ENCODE results near the gene RAB3GAP2. TPM values are rescaled to one million over a fixed set of nuclear protein-coding genes. Genes with fewer than 3 reads are reported as not detected.

RAB3GAP2 gene
- total RNA-seq, 2 experiments from 2014 or later = 34.7 to 39.4 TPM

GRCh38 chr1:220307607-220308006, 35.4 kb upstream of the RAB3GAP2 start:
- ChIA-PET POLR2A (no interaction called here), CTCF (interaction anchor here (0.6 to 1.2 kb wide), 2 partner anchors 8 to 12 kb away, joined by 3 read pairs; no protein-coding TSS in a partner anchor)
- no peak for ATAC-seq (ENCODE audit: poor library complexity)
- Mint-ChIP-seq H3K9me3 (peaks cover 7% of the 10 kb centered on the region), H3K4me1 (ENCODE audit: low read depth) (no peaks in the 10 kb centered on the region), H3K27me3 (peaks cover 31% of the 10 kb centered on the region), H3K27ac (no peak overlapping the region), H3K36me3 (ENCODE audit: low read depth) (no peaks in the 10 kb centered on the region), H3K4me3 (no peak overlapping the region)
- Histone ChIP-seq H3K4me1 (ENCODE audit: insufficient read depth, low read length) (no peaks in the 10 kb centered on the region), H3K36me3 (ENCODE audit: insufficient read depth, low read length) (no peaks in the 10 kb centered on the region), H3K9me3 (ENCODE audit: control insufficient read depth in 1 of 2, insufficient read depth in 1 of 2, low read length in 2 of 2) (peaks cover 0 to 3% of the 10 kb centered on the region in 2 experiments), H3K27ac (ENCODE audit: low read depth in 1 of 2, low read length in 2 of 2) (no peak overlapping the region), H3K27me3 (ENCODE audit: control insufficient read depth in 1 of 2, insufficient read depth in 2 of 2, low read length in 2 of 2) (no peaks in the 10 kb centered on the region), H3K4me3 (ENCODE audit: low read length) (no peak overlapping the region)
- DNase-seq = no peak
- intact Hi-C loops (cut with DNase I, micrococcal nuclease) = no loop called here
- TF ChIP-seq CTCF (IDR thresholded peaks at IDR 0.05) = no peak

GRCh38 chr1:220306339-220306738, 34.1 kb upstream of the RAB3GAP2 start:
- Histone ChIP-seq H3K4me3 (ENCODE audit: low read length) (no peak overlapping the region), H3K9me3 (ENCODE audit: control insufficient read depth in 1 of 2, insufficient read depth in 1 of 2, low read length in 2 of 2) (peaks cover 0 to 3% of the 10 kb centered on the region in 2 experiments), H3K27ac (ENCODE audit: low read depth in 1 of 2, low read length in 2 of 2) (no peak overlapping the region), H3K27me3 (ENCODE audit: control insufficient read depth in 1 of 2, insufficient read depth in 2 of 2, low read length in 2 of 2) (no peaks in the 10 kb centered on the region), H3K36me3 (ENCODE audit: insufficient read depth, low read length) (no peaks in the 10 kb centered on the region), H3K4me1 (ENCODE audit: insufficient read depth, low read length) (no peaks in the 10 kb centered on the region)
- POLR2A ChIA-PET = no interaction called here
- ATAC-seq (ENCODE audit: poor library complexity) = no peak
- Mint-ChIP-seq H3K4me1 (ENCODE audit: low read depth) (no peaks in the 10 kb centered on the region), H3K36me3 (ENCODE audit: low read depth) (no peaks in the 10 kb centered on the region), H3K27ac (no peak overlapping the region), H3K9me3 (peaks cover 7% of the 10 kb centered on the region), H3K4me3 (no peak overlapping the region), H3K27me3 (peaks cover 37% of the 10 kb centered on the region)
- CTCF ChIA-PET = no interaction called here
- DNase-seq = no peak
- no peak for TF ChIP-seq CTCF (IDR thresholded peaks at IDR 0.05)
- intact Hi-C loops (cut with DNase I, micrococcal nuclease) = no loop called here

- Histone ChIP-seq H3K27ac (ENCODE audit: low read depth in 1 of 2, low read length in 2 of 2) (no peak overlapping the region), H3K9me3 (ENCODE audit: control insufficient read depth in 1 of 2, insufficient read depth in 1 of 2, low read length in 2 of 2) (peaks cover 0 to 3% of the 10 kb centered on the region in 2 experiments), H3K4me1 (ENCODE audit: insufficient read depth, low read length) (no peaks in the 10 kb centered on the region), H3K4me3 (ENCODE audit: low read length) (no peak overlapping the region), H3K27me3 (ENCODE audit: control insufficient read depth in 1 of 2, insufficient read depth in 2 of 2, low read length in 2 of 2) (no peaks in the 10 kb centered on the region), H3K36me3 (ENCODE audit: insufficient read depth, low read length) (no peaks in the 10 kb centered on the region)
- H3K27me3 Mint-ChIP-seq = peaks cover 31% of the 10 kb centered on the region
- ATAC-seq (ENCODE audit: poor library complexity) = no peak
- TF ChIP-seq CTCF (IDR thresholded peaks at IDR 0.05) = no peak
- peaks cover 7% of the 10 kb centered on the region for H3K9me3 Mint-ChIP-seq
- intact Hi-C loops (cut with DNase I, micrococcal nuclease) = no loop called here
- H3K27ac Mint-ChIP-seq = no peak overlapping the region
- no peaks in the 10 kb centered on the region for H3K36me3 Mint-ChIP-seq (ENCODE audit: low read depth)
- ChIA-PET CTCF (no interaction called here), POLR2A (no interaction called here)
- H3K4me3 Mint-ChIP-seq = no peak overlapping the region
- no peak for DNase-seq
- no peaks in the 10 kb centered on the region for H3K4me1 Mint-ChIP-seq (ENCODE audit: low read depth)
Observed at GRCh38 chr1:220303871-220304270, 31.6 kb upstream of the RAB3GAP2 start.

All from CD4-positive, alpha-beta T cell (primary cell).